ENCODE data around the gene AATK. TPM values are rescaled to one million over a fixed set of nuclear protein-coding genes. Genes with fewer than 3 reads are reported as not detected.

The AATK gene
- total and polyA plus RNA-seq, 4 donors: 9.6 to 54.6 (median 23.7) TPM

GRCh38 chr17:81186203-81186602, 20.2 kb upstream of the AATK start:
- H3K9ac ChIP-seq (ENCODE audit: insufficient read depth in 1 of 2, low read length in 2 of 2): no peak overlapping the region
- WGBS, 2 donors: 87 to 95% methylated on average over 7 of the region's 7 CpGs
- ATAC-seq (ENCODE audit: insufficient read depth, low FRiP score) (no peak), DNase-seq (no peak)
- peaks cover 0 to 4% (median 0%) of the 10 kb centered on the region in 3 donors for H3K27me3 ChIP-seq (ENCODE audit: control insufficient read depth in 3 of 3, insufficient read depth in 3 of 3, low read length in 2 of 3)
- no peaks in the 10 kb centered on the region for H3K4me1 ChIP-seq (ENCODE audit: control insufficient read depth in 5 of 5, insufficient read depth in 5 of 5, low read length in 5 of 5)
- H3K36me3 ChIP-seq (ENCODE audit: control insufficient read depth in 4 of 4, insufficient read depth in 4 of 4, low read length in 4 of 4): peaks cover 0 to 12% (median 0%) of the 10 kb centered on the region in 4 donors
- no peaks in the 10 kb centered on the region for H3K9me3 ChIP-seq (ENCODE audit: control insufficient read depth in 4 of 4, insufficient read depth in 3 of 4, low read length in 3 of 4)
- H3K4me3 ChIP-seq: no peak overlapping the region
- no peak for TF ChIP-seq CTCF (IDR thresholded peaks at IDR 0.05; ENCODE audit: control extremely low read depth, extremely low read depth)
- H3K27ac ChIP-seq (ENCODE audit: low read depth in 1 of 2, low read length in 1 of 2): no peak overlapping the region

GRCh38 chr17:81184555-81184954, 18.5 kb upstream of the AATK start:
- WGBS, 2 donors: 33 to 48% methylated on average over 15 of the region's 15 CpGs
- DNase-seq (no peak), ATAC-seq (ENCODE audit: insufficient read depth, low FRiP score) (no peak)
- Histone ChIP-seq H3K4me1 (ENCODE audit: control insufficient read depth in 5 of 5, insufficient read depth in 5 of 5, low read length in 5 of 5) (no peaks in the 10 kb centered on the region), H3K36me3 (ENCODE audit: control insufficient read depth in 4 of 4, insufficient read depth in 4 of 4, low read length in 4 of 4) (peaks cover 0 to 5% (median 0%) of the 10 kb centered on the region in 4 donors), H3K4me3 (no peak overlapping the region), H3K27ac (ENCODE audit: low read depth in 1 of 2, low read length in 1 of 2) (no peak overlapping the region), H3K27me3 (ENCODE audit: control insufficient read depth in 3 of 3, insufficient read depth in 3 of 3, low read length in 2 of 3) (peaks cover 0 to 4% (median 0%) of the 10 kb centered on the region in 3 donors), H3K9me3 (ENCODE audit: control insufficient read depth in 4 of 4, insufficient read depth in 3 of 4, low read length in 3 of 4) (no peaks in the 10 kb centered on the region), H3K9ac (ENCODE audit: insufficient read depth in 1 of 2, low read length in 2 of 2) (no peak overlapping the region)
- TF ChIP-seq CTCF (IDR thresholded peaks at IDR 0.05; ENCODE audit: control extremely low read depth, extremely low read depth): no peak

GRCh38 chr17:81183807-81184206, 17.8 kb upstream of the AATK start:
- Histone ChIP-seq H3K27ac (ENCODE audit: low read depth in 1 of 2, low read length in 1 of 2) (no peak overlapping the region), H3K4me3 (no peak overlapping the region), H3K9ac (ENCODE audit: insufficient read depth in 1 of 2, low read length in 2 of 2) (no peak overlapping the region), H3K36me3 (ENCODE audit: control insufficient read depth in 4 of 4, insufficient read depth in 4 of 4, low read length in 4 of 4) (no peaks in the 10 kb centered on the region), H3K27me3 (ENCODE audit: control insufficient read depth in 3 of 3, insufficient read depth in 3 of 3, low read length in 2 of 3) (peaks cover 0 to 4% (median 0%) of the 10 kb centered on the region in 3 donors), H3K9me3 (ENCODE audit: control insufficient read depth in 4 of 4, insufficient read depth in 3 of 4, low read length in 3 of 4) (no peaks in the 10 kb centered on the region), H3K4me1 (ENCODE audit: control insufficient read depth in 5 of 5, insufficient read depth in 5 of 5, low read length in 5 of 5) (no peaks in the 10 kb centered on the region)
- ATAC-seq (ENCODE audit: insufficient read depth, low FRiP score) (no peak), DNase-seq (no peak)
- WGBS, 2 donors: 92 to 94% methylated on average over 11 of the region's 11 CpGs
- TF ChIP-seq CTCF (IDR thresholded peaks at IDR 0.05; ENCODE audit: control extremely low read depth, extremely low read depth): no peak

- Histone ChIP-seq H3K9ac (ENCODE audit: insufficient read depth in 1 of 2, low read length in 2 of 2) (no peak overlapping the region), H3K9me3 (ENCODE audit: control insufficient read depth in 4 of 4, insufficient read depth in 3 of 4, low read length in 3 of 4) (no peaks in the 10 kb centered on the region), H3K27me3 (ENCODE audit: control insufficient read depth in 3 of 3, insufficient read depth in 3 of 3, low read length in 2 of 3) (peaks cover 0 to 4% (median 0%) of the 10 kb centered on the region in 3 donors), H3K4me1 (ENCODE audit: control insufficient read depth in 5 of 5, insufficient read depth in 5 of 5, low read length in 5 of 5) (no peaks in the 10 kb centered on the region), H3K4me3 (no peak overlapping the region), H3K27ac (ENCODE audit: low read depth in 1 of 2, low read length in 1 of 2) (no peak overlapping the region), H3K36me3 (ENCODE audit: control insufficient read depth in 4 of 4, insufficient read depth in 4 of 4, low read length in 4 of 4) (no peaks in the 10 kb centered on the region)
- DNase-seq: no peak
- WGBS, 2 donors: 89 to 91% methylated on average over 10 of the region's 10 CpGs
- no peak for TF ChIP-seq CTCF (IDR thresholded peaks at IDR 0.05; ENCODE audit: control extremely low read depth, extremely low read depth)
- ATAC-seq (ENCODE audit: insufficient read depth, low FRiP score): no peak
Observed at GRCh38 chr17:81183316-81183715, 17.3 kb upstream of the AATK start.
